22Rv1 (cell line): ENCODE results near the gene RNGTT.

ENCODE experiments used
- CTCF ChIP-seq: fragments of 450-650 bp; IDR thresholded peaks from 2 replicates; pipeline ENCODE4 v1.5.1; 2017; ENCODE audit warnings: mild to moderate bottlenecking
- ZFX ChIP-seq: fragments of 450-650 bp; IDR thresholded peaks from 2 replicates; pipeline ENCODE4 v1.6.1; 2017; ENCODE audit warnings: antibody characterized with exemption, borderline replicate concordance

- TF ChIP-seq CTCF (no peak), ZFX (no peak)
These were observed 234.7 kb downstream of the RNGTT start for GRCh38 chr6:88728756-88729155.
